RWPE1 (cell line): ENCODE data around the gene ARHGEF12.

ENCODE experiments used
- CTCF ChIA-PET: fragments of 350-600 bp; sonication (Branson Sonifier 250); formaldehyde crosslinking; extraction: SDS; loops from one replicate; lab custom pipeline; 2021; lab: Yijun Ruan, JAX
- POLR2A ChIA-PET: fragments of 400-600 bp; formaldehyde crosslinking; extraction: SDS; loops from one replicate; lab custom pipeline; 2020; ENCODE audit warnings: antibody characterized with exemption; ENCODE audit not compliant: low non-redundant PET; lab: Yijun Ruan, JAX
- DNase-seq: peaks from one replicate; pipeline ENCODE4 v3.0.0; 2012; ENCODE audit warnings: low spot score
- H3K27ac ChIP-seq: fragments of 450-650 bp; 2 replicates; pipeline ENCODE4 v1.5.1; 2017
- CTCF ChIP-seq: fragments of 450-650 bp; conservative IDR thresholded peaks from 2 replicates; pipeline ENCODE4 v1.5.1; 2017; ENCODE audit warnings: low read depth, mild to moderate bottlenecking

ARHGEF12 gene

GRCh38 chr11:120326845-120327281 is 9.3 kb upstream of the ARHGEF12 start:
- POLR2A ChIA-PET, result no interaction called here
- CTCF ChIA-PET, result interaction anchor here (0.7 kb wide), 1 partner anchor 85 kb away, joined by 4 read pairs; no protein-coding TSS in a partner anchor
- no peak overlapping the region for H3K27ac ChIP-seq
- TF ChIP-seq CTCF, result no peak
- no peak for DNase-seq

- POLR2A ChIA-PET, result no interaction called here
- no peak for TF ChIP-seq CTCF
Observed at GRCh38 chr11:120327311-120327710, 8.9 kb upstream of the ARHGEF12 start.

GRCh38 chr11:120329556-120329955 is 6.7 kb upstream of the ARHGEF12 start:
- CTCF ChIA-PET, result interaction anchor here (0.6 to 0.7 kb wide), 2 partner anchors 114 to 690 kb away, joined by 3 read pairs; no protein-coding TSS in a partner anchor
- POLR2A ChIA-PET, result no interaction called here

More at GRCh38 chr11:120327311-120327710, 8.9 kb upstream of the ARHGEF12 start:
- CTCF ChIA-PET, result no interaction called here
- H3K27ac ChIP-seq, result no peak overlapping the region
- no peak for DNase-seq

GRCh38 chr11:120330045-120330444 is 6.2 kb upstream of the ARHGEF12 start:
- TF ChIP-seq CTCF, result no peak
- no peak for DNase-seq
- POLR2A ChIA-PET, result no interaction called here
- H3K27ac ChIP-seq, result peak overlapping the region; percentile 54
- CTCF ChIA-PET, result interaction anchor here (0.7 kb wide), 1 partner anchor 114 kb away, joined by 3 read pairs; no protein-coding TSS in a partner anchor

More at GRCh38 chr11:120329556-120329955, 6.7 kb upstream of the ARHGEF12 start:
- no peak for DNase-seq
- no peak for TF ChIP-seq CTCF
- no peak overlapping the region; the same call in 1 of the 2 replicates for H3K27ac ChIP-seq

GRCh38 chr11:120331301-120331996 is 4.8 kb upstream of the ARHGEF12 start:
- ChIA-PET POLR2A (no interaction called here), CTCF (interaction anchor here (0.6 kb wide), 1 partner anchor 10 kb away, joined by 4 read pairs; no protein-coding TSS in a partner anchor)
- H3K27ac ChIP-seq, result peak overlapping the region; percentile 64
- no peak for TF ChIP-seq CTCF
- DNase-seq, result peak; percentile 84

GRCh38 chr11:120332822-120333716 is 3.1 kb upstream of the ARHGEF12 start:
- CTCF ChIA-PET, result interaction anchor here (0.6 kb wide), 1 partner anchor 39 kb away, joined by 3 read pairs; no protein-coding TSS in a partner anchor
- POLR2A ChIA-PET, result no interaction called here
- peak overlapping the region; percentile 79 for H3K27ac ChIP-seq
- DNase-seq, result no peak
- TF ChIP-seq CTCF, result no peak
